GM18909 (cell line): ENCODE results near the gene SEC23IP.
"Not testable (repeated sequence)": the region's sequence is repeated elsewhere in the genome, so short reads cannot be mapped to it uniquely, and the experiment has no call there.

ENCODE experiments used
- ATAC-seq: cut with Tn5 transposase; IDR thresholded peaks from one replicate; pipeline ENCODE4 v1.9.1; 2021; ENCODE audit warnings: mild to moderate bottlenecking; ENCODE audit not compliant: unreplicated experiment, poor library complexity

SEC23IP gene

GRCh38 chr10:119892188-119893065, at the start of gene SEC23IP:
SEC23IP (plus strand) TSS chr10:119892730; CDS start chr10:119892783, 53 bp downstream.
- peak; percentile 99 for ATAC-seq

GRCh38 chr10:119845656-119846055, 46.9 kb upstream of the SEC23IP start:
- no peak for ATAC-seq

GRCh38 chr10:119849031-119849789, 43.3 kb upstream of the SEC23IP start:
- ATAC-seq: no peak

- no peak for ATAC-seq
These were observed 42.6 kb upstream of the SEC23IP start for GRCh38 chr10:119849944-119850343.

GRCh38 chr10:119852277-119852676, 40.3 kb upstream of the SEC23IP start:
- no peak for ATAC-seq

- ATAC-seq: no peak
These were observed 39.7 kb upstream of the SEC23IP start for GRCh38 chr10:119852822-119853221.

- ATAC-seq: no peak
These were observed 39.0 kb upstream of the SEC23IP start for GRCh38 chr10:119853574-119853973.

- ATAC-seq: no peak
These were observed 34.5 kb upstream of the SEC23IP start for GRCh38 chr10:119858063-119858462.

GRCh38 chr10:119859420-119860258, 32.9 kb upstream of the SEC23IP start:
- peak; percentile 42 for ATAC-seq

- no peak for ATAC-seq
These were observed 31.5 kb upstream of the SEC23IP start for GRCh38 chr10:119860866-119861607.

GRCh38 chr10:119862524-119862923, 30.0 kb upstream of the SEC23IP start:
- no peak for ATAC-seq

GRCh38 chr10:119863951-119864565, 28.5 kb upstream of the SEC23IP start:
- ATAC-seq: no peak

GRCh38 chr10:119865699-119866240, 26.8 kb upstream of the SEC23IP start:
- ATAC-seq: no peak

GRCh38 chr10:119867317-119867716, 25.2 kb upstream of the SEC23IP start:
- ATAC-seq: no peak

- ATAC-seq: not testable (repeated sequence)
These were observed 23.1 kb upstream of the SEC23IP start for GRCh38 chr10:119869398-119869797.

GRCh38 chr10:119871881-119872609, 20.5 kb upstream of the SEC23IP start:
- ATAC-seq: peak; percentile 37

- peak; percentile 34 for ATAC-seq
These were observed 20.0 kb upstream of the SEC23IP start, which contains the start of gene MCMBP for GRCh38 chr10:119872610-119872859. MCMBP (minus strand) TSS chr10:119872843; CDS start chr10:119872584, 259 bp downstream.

- ATAC-seq: peak; percentile 91
These were observed 19.5 kb upstream of the SEC23IP start for GRCh38 chr10:119872860-119873681.
